HG02970 (cell line): Measurements from ENCODE around the gene ISG20.

Source experiments
- ATAC-seq: cut with Tn5 transposase; IDR thresholded peaks from one replicate; pipeline ENCODE4 v1.9.1; 2021; ENCODE audit warnings: mild to moderate bottlenecking, moderate library complexity, moderate number of reproducible peaks; ENCODE audit not compliant: unreplicated experiment, low FRiP score

The ISG20 gene

DNA sequence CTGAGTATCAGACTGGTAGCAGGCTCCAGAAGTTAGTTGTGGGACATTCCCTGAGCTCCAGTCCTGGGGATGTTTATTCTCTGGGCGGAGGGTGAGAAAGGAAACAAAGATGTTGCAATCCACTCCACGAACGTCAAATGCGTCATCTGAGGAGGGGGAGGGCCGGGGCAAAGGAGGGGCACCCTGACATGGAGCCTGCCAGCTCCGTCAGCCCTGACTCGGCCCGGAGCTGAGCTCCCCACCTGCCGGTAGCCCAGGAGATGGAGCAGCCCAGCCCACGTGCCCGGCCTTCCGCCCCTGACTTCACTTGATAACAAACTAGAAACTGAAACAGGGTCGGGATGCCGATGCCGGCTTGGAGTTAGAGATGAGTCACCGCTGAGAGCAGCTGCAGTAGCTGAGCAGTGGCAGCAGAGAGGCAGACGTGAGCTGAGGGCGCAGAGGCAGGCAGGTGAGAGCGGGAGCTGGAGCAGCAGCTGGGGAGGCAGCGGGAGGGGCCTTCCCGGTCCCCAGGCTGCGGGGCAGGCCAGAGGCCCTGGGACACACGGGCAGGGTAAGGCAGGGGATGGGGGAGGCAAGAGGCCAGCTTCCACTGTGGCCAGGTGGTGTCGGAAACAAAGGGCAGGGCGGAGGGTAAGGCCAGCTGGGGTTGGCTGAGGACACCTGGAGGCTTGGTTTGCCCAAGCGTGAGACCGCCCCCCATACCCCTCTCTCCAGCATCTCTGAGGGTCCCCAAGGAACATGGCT is at the start of gene ISG20:
Gene ISG20, plus strand, starts transcription at position 391 of the 747 bp plus-strand sequence. Its CDS starts 351 bp downstream, at position 742.
- peak; percentile 68 for ATAC-seq

DNA sequence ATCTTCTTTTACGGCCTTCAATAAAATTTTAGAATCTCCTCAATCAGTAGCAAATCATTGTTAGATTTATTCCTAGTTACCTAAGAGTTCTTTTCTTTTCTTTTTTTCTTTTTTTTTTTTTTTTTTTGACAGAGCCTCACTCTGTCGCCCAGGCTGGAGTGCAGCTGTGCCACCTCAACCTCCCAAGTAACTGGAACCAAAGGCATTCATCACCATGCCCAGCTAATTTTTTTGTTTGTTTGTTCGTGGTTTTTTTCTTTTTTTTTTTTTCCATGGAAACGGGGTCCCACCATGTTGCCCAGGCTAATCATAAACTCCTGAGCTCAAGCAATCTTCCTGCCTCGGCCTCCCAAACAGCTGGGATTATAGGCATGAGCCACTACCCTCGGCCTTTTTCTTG is 48.1 kb upstream of the ISG20 start:
- no peak for ATAC-seq

DNA sequence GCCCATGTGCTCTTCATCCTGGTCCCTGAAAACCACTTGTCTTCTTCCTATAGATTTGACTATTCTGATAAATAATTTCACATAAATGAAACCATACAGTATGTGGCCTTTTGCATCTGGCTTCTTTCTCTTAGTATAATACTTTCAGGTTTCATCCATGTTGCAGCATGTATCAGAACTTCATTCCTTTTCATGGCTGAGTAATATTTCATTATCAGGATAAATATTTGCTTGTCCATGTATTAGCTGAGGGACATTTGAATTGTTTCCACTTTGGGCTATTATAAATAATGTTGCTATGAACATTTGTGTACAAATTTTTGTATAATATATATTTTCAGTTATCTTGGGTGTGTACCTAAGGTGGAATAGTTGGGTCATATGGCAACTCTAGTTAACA is 47.4 kb upstream of the ISG20 start:
- ATAC-seq = no peak

DNA sequence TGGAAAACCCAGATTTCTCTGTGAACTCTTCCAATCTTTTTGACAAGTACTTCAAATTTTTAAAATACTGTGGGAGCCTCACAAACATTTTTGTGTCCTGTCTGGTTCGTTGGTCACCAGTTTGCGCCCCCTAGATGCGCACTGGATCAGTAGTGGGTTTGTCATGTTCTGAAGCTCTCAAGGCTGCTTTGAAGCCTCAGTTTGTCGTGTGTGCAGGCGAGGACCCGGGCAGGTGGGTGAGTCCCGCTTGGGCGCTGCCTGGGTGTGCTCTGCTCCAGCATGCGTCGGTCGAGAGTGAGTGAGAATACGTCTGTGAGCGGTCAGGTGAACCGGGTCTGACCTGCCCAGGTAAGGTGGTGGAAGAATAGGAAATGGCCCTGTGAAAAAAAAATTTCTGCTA is 34.9 kb upstream of the ISG20 start:
- no peak for ATAC-seq

DNA sequence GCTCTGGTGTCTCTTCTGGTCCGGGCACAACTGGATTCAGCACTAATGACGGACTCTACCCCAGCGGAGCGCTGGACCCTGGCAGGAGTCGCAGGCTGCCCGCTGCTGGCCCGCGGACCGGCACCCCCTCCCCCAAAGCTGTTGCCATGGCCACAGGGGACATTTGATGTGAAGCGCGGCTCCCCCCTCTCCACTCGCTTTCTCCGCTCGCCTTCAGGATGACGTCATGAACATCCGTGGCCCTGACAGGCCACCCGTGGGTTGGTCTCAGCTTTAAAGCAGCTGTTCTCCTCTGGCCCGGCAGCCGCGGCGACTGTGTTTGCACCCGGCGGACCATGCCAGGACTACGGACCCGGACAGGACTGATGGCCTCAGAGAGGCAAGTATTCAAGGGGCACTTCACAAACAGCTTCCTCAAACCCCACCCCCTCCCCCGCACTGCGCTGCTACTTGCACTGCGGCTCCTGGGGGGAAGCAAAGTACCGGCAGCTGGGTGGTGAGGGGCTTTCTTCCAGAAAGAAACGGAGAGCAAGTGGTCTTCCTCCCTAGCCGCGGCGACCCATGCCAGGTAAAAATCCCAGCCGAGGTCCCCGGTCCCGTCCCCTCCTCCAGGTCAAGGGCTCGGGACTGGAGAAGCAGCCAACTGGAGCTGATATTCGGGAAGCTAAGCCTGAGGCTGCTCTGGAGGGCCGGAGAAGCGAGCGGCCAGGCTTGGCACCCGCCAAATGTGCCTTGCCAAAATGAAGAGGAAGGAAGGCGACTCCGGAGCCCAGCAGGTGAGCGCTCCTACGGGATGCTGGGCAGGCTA is 34.2 kb upstream of the ISG20 start:
- no peak for ATAC-seq

DNA sequence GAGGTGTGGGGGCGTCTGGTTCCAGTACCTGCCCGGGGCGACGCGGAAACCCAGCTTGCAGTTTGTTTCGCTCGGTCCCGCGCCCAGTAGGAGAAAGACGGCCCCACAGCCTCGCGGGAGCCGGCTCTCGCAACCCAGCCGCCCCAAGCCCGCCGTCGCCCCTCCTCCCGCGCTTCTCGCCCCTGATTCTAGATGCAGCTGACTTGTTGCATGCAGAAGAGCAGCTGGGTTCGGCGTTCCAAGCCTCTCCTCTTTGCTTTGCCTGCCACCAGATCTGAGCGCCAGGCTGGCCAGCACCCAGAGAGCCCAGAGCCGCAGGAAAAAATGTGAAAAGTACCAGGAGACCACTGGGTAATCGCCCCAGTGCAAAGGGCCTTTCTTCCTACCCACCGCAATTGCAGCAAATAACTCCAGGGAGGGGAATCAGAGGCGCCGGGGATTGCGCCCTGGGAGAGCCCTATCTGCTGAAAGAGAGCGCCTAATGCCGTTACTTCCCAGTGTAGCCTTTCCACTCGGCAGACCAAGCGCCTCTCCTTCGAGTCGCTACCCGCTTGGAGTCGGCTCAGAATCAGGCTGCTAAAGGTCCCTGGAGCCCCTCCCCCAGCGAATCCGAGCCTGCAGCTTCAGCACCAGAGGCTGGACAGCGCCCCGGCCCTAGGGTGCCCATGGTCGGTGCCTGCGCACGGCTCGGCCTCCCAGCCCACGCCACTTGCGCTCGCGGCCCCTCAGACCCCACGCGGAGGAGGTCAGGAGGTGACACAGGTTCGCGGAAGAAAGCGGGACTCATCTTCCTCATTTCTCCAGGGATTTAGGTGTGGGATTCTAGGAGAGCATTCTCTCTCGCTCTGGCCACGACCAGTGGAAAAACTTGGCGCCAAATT is 33.4 kb upstream of the ISG20 start:
- ATAC-seq = no peak

DNA sequence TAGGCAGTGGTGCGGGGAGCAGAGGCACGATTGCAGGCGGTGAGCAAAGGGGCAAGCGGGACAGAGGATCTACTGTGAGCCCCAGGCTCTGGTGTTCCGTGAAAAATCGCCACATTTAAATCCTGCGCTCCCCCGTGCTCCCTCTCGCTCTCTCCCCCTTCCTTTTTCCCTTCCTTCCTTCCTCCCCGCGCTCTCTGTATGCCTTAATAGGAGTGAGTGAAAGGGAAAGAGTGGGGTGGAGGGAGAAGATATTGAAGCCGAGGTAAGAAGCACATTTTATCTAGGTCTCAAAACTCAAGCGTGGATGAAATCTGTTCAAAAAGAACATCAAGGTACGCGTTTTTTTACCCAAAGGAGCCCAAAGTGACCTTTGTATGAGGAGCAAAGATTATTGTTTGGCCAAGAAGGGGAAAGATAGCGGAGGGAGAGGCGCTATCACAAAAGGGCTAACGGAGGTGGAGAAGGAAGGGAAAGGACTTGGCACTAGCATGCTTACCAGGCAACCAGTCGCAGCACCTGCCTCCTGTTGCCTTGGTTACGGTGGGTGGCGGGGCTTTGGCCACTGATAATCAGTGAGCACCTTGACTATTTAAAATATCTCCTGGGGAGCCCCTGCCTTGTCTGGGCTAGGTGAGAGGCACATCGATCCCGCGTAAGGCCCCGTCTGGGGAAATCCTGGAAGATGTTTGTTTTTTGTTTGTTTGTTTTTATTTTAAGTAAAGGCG is 32.6 kb upstream of the ISG20 start:
- ATAC-seq = no peak

DNA sequence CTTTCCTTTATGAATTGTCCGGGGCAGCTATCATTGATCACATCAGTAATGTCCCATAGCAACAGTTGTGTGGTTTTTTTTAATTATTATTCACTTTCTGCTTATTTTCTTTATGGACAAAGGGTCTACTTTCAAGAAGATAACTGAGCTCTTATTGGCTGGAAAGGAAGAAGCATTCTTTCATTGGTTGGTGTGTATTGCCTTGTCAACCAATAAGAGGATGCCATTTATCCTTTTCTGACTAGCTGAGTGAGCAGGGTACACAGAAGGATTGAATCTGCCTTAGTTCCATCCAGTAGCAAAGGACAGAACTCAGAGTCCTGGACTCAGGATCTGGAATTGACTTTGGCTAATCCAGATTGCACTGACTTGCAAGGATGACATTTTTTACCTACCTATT is 30.9 kb upstream of the ISG20 start:
- ATAC-seq = no peak

DNA sequence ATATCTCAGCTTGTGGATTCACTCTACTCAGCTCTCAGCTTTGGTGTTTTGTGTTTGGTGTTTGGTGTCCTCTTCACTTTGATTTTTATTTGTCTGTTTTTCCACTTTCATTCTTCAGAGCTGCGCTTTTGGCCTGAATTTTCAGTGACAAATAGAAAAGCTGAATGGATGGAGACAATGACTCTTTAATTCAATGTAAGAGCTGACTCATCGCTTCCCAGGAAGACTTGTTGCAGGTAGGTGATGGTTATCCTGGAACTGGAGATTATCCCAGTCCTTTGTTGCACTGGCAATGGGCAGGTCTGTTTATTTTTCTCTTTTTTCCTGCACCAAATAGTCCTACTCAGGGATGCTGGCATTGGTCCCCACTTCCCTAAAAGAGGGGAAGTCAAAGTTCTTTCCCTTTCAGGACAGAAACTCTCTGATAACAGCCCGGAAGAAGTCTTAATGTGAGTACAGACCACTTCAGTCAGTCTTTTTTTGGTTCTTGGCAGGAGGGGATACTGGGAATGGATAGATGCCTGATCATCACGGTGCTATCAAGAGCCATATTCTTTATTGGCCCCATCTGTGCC is 30.1 kb upstream of the ISG20 start:
- ATAC-seq = no peak

DNA sequence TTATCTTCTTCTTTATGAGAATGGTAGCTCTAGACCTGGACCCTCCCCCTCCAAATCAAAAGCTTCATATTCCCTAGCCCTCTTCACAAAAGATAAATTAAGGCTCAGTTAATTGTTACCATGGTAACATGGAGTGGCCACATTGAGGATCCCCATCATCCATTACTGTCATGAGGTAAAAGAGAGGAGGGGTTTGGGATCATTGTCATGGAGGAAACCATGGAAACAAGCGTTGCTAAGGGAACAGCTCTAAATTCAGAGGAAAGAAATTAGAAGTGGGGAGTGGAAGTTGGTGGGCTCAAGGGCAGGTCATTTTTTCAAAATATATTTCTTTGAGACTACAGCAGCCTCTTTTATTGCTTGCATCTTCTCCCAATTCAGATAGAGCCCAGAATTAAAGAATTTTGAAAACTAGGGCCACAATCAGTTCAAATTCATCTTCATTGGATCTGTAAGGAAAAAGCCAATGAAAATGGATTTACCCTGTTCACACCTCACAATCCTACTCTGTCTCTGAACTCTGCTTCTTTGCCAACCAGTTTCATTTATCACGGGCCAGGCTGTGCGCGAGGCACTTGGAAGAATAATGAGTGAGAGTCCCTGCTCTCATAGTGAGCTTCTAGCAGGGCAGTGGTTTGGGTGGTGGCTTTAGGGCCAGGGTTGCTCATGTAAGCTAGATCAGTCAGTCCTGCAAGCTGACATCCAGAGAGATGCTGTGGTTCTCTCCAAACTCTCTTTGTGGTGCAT is 29.3 kb upstream of the ISG20 start:
- ATAC-seq = no peak

DNA sequence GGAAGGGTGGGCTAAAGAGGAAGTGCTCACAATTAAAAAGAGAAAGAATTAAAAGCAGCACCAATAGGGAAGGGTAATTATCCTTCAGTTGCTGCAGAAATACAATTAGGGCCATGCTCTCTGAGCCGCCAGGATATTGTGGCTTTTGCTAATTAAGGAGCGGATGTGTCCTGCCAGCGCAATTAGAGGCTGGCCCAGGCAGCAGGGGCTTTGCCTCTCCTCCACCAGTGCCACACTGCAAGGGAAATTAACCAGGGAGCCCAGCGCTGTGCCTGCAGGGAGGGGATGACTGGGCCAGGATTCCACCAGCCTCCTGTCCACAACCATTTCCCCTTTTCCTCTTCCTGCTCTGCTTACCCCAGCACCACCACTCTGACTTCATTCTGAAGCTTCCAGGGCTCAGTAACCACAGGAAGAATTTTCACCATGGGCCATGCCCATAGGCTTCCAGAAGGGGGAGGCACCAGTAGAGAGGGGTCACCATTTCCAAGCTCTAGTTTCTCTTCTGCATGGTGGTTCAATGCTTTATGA is 28.1 kb upstream of the ISG20 start:
- no peak for ATAC-seq

DNA sequence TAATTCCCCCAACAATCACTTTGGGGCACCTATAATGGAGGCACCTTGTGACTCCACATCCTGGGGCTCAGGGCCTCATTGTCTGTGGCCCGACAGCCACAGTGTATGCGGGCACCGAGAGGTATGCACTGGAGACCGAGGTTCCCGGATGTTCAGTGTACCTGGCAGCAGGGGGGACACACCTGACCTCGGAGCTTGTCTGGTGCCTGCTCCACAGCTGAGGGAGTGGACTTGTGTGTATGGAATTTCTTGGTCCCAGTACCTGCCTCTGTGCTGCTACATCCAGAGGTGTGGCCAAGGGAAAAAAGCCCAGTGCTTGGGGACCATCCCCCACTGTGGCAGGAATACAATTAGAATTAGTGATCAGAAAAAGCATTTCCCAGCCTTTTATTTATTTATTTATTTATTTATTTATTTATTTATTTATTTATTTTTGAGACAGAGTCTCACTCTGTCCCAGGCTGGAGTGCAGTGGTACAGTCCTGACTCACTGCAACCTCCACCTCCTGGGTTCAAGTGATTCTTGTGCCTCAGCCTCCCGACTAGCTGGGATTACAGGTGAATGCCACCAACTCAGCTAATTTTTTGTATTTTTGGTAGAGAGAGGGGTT is 26.5 kb upstream of the ISG20 start:
- no peak for ATAC-seq

DNA sequence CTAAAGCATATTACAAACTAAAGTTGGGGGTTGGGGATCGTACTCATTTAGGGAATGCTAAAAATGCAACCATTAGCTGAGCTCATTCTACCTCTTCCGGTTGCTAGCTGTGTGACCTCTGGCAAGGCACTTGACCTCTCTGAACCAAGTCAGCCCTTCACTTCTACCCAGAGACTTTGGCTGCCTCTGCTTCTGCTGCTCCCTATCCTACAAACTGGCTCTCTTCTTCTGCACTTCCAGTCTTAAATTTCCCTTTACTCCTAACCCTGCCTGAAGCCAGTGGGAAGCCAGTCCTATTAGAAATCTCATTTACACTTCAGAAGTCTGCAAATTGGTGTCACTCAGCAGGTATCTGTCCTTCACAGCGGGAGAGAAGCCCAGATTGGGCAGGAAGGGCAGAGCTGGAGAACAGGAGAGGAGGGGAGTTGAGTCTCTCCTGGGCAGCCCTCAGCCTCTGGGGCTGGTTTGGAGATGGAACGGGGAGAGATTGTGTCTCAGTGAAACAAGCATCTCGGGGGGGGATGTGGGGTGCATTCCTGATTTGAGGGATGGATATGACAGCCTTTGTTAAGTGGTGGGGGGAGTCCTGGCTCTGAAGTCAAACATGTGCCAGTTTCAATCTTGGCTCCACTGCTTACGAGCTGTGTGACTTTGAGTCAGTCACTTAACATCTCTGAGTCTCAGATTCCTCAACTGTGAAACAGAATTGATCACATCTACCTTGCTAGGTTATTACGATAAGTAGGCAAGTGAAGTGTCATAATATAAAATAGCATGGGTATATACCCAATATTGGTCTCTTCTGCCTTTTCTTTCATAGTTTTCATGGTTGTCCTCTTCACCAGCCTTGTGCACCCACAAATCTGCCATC is 25.5 kb upstream of the ISG20 start:
- no peak for ATAC-seq

DNA sequence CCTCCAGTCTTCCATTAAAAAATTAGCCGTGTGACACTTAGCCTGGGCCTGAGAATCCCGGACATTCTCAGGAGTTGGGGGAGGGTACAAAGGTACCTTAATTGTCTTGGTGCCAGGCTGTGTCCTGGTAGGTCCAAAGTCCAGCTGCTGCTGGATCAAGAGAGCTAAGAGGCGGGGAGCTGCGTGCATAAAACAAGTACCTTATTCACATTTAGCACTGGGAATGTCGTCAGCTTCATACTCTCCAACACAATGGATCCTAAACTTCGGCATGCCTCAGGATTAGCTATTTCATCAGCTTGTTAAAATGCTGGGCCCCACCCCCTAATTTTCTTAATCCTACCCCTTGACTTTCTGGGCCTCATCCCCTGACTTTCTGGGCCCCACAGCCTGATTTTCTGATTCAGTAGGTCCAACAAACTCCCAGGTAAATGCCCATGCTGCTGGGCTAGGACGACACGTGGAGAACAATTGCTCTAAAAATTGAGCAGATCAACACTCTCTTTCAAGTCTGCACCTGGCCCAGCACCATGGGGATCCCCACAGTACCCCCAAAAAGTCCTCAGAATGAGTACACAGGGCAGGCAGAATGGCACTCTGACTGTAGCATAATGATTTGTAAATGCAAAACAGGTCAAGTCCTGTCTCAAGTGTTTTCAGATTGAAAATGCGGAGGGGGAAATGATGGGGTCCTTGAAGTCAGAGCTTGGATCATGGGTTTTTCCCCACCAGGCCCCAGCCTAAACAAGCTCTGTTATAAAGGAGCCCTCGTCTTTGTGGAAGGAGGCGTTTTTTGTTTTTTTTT is 23.3 kb upstream of the ISG20 start:
- ATAC-seq = no peak

DNA sequence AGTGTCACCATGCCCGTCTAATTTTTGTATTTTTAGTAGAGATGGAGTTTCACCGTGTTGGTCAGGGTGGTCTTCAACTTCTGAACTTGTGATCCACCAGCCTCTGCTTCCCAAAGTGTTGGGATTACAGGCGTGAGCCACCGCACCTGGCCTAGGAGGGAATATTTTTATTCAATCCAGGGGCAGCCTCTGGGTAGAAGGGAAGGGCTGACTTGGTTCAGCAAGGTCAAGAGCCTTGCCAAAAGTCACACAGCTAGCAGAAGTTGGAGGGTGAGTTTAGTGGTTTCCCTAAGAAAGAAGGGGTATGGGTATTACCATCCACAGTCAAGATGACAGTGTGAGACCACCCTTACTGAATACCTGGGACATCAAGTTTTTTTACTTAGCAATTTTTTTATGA is 22.6 kb upstream of the ISG20 start:
- no peak for ATAC-seq

DNA sequence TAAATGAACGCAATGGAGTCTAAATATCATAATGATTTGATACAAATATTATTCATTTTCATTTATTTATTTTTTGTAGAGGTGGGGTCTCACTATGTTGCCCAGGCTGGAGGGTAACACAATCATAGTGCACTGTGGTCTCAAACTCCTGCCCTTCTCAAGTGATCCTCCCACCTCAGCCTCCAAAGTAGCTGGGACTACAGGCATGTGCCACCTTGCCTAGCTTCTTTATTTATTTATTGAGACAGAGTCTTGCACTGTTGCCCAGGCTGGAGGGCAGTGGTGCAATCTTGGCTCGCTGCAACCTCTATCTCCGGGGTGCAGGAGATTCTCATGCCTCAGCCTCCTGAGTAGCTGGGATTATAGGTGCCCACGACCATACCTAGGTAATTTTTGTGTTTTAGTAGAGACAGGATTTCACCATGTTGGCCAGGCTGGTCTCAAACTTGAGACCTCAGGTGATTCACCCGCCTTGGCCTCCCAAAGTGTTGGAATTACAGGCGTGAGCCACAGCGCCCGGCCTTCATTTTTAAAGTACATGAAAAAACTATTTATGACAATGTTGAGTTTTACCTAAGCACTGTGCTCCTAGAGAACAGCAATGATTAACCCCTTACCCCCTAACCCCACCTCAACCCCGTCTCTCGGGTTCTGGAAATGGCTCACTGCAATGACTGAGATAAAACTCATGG is 21.6 kb upstream of the ISG20 start:
- ATAC-seq = no peak
